ENCODE results near the gene NOL4L. TPM values are rescaled to one million over a fixed set of nuclear protein-coding genes. Genes with fewer than 3 reads are reported as not detected.
"Not testable (repeated sequence)": the region's sequence is repeated elsewhere in the genome, so short reads cannot be mapped to it uniquely, and the experiment has no call there.

NOL4L gene
- total RNA-seq, 1 donor from 2014 or later, result 13.2 TPM

DNA sequence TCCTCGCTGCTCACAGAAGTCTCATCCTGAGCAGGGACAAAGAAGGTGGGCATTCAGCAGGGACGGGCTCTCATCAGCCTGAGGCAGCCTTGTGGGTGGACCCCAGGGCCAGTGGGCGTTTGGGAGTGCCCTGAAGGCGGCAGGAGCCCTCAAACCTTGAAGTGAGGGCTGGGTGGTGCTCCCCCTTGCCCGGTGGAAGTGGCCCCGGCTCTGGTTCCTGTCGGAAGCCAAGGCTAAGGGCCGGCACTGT is 110.5 kb downstream of the NOL4L start:
- Mint-ChIP-seq H3K9me3 (no peaks in the 10 kb centered on the region), H3K4me3 (ENCODE audit: low read depth) (no peak overlapping the region), H3K4me1 (ENCODE audit: low read depth) (peaks cover 2% of the 10 kb centered on the region), H3K36me3 (ENCODE audit: low read depth) (no peaks in the 10 kb centered on the region), H3K27ac (no peak overlapping the region), H3K27me3 (ENCODE audit: low read depth) (no peaks in the 10 kb centered on the region)
- intact Hi-C loops (cut with micrococcal nuclease), result no loop called here
- no peak for DNase-seq (ENCODE audit: low spot score)

DNA sequence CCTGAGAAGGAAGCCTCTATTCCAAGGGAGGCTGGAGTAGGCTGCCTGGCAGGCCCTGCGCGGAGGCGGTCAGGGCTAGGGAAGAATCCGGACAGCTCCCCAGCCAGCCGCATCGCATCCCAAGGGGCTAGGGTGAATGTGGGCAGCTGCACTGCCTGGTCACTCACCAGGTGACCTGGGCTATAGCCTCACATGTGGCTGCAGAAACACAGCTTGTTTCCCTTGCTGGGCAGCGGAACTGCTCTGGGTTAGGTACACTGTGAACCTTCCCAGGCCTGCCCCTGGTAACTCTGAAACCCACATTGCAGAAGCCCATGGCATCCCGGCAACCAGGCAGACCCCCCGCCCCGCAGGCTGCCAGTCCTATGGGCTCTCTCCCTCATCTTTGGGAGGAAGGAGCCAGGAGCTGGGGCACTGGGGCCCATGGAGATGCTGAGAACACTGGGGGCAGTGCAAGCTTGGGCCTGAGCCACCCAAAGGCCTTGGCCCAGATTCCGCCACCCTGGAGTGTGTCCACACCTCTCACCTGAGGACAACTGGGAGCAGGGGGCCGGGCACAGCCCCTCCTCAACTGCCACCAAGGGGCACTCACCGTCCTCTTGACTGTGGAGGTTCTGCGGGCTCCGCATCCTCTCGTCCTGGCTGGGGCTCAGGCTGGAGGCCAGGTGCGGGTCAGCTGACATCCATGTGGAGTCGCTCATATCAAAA is 111.0 kb downstream of the NOL4L start:
- H3K9me3 Mint-ChIP-seq, result no peaks in the 10 kb centered on the region

DNA sequence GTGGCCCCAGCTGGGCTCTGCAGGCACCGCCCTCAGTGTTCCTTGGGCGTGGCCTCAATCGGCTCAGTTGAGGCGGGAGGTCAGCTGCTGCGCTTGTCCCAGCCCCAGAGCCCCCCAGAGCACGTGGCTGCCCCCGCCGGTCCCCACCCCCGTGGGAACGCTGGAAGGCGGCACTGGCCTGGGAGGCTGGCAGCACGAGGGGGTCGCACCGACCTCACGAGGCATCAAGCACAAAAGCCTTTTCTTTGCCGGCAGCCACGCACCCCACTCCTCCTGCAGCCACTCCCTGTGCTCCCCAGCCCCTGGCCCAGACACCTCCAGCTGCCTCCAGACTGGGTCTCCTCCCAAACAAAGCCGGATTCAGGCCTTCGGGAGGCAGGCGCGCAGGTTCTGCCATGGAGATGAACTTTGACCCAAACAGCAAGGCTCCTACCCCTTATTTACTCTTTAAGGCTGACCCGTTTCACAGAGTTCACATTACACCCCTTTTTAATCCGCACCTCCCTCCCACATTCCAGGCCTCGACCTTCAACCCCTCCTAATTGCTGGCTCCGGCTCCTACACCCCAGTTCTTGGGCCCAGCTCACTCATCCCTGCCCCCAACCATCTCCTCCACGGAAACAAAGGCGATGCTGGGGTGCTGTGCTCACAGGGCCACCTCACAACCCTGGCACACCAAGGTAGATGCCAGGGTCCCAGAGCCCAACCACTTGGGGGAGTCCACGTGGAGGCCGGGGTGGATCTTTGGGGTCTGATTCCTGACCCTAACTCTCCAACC is 111.7 kb downstream of the NOL4L start:
- H3K27me3 Mint-ChIP-seq (ENCODE audit: low read depth), result no peaks in the 10 kb centered on the region
- H3K9me3 Mint-ChIP-seq, result no peaks in the 10 kb centered on the region
- peaks cover 2% of the 10 kb centered on the region for H3K4me1 Mint-ChIP-seq (ENCODE audit: low read depth)
- no peak for DNase-seq (ENCODE audit: low spot score)
- H3K27ac Mint-ChIP-seq, result no peak overlapping the region
- H3K36me3 Mint-ChIP-seq (ENCODE audit: low read depth), result no peaks in the 10 kb centered on the region
- no peak overlapping the region for H3K4me3 Mint-ChIP-seq (ENCODE audit: low read depth)
- intact Hi-C loops (cut with micrococcal nuclease), result no loop called here

More for the DNA sequence above, 111.0 kb downstream of the NOL4L start:
- no peak overlapping the region for H3K4me3 Mint-ChIP-seq (ENCODE audit: low read depth)
- no peak overlapping the region for H3K27ac Mint-ChIP-seq
- DNase-seq (ENCODE audit: low spot score), result no peak
- H3K36me3 Mint-ChIP-seq (ENCODE audit: low read depth), result no peaks in the 10 kb centered on the region
- H3K4me1 Mint-ChIP-seq (ENCODE audit: low read depth), result peaks cover 2% of the 10 kb centered on the region
- intact Hi-C loops (cut with micrococcal nuclease), result no loop called here
- no peaks in the 10 kb centered on the region for H3K27me3 Mint-ChIP-seq (ENCODE audit: low read depth)

DNA sequence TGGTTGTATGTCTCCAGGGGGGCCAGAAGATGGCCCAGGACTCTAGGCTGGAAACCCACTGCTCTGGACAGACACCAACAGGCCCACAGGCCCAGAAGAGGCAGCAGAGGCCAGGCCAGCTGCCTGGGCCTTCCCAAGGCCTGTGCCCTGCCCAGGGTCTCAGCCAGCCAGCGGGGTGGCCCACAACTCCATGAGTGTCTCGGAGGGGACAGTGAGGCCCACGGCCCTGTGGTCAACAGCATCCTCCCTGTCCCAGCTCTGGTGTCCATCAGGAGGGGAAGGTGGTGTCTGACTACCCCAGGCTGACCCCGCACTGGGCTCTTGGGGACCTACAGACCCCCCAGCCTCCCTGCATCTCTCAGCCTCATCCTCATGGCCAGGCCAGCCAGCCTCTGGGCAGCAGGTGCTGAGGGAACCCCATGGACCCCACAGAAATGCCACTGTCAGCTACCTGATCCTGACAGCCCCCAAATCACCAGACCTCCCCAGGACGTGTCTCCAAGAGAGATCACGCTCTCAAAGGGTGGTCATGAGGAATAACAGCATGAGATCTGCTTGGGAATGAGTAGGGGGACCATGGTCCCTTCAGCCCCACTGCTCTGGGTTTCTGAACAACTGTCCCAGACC is 112.4 kb downstream of the NOL4L start:
- H3K9me3 Mint-ChIP-seq, result no peaks in the 10 kb centered on the region

DNA sequence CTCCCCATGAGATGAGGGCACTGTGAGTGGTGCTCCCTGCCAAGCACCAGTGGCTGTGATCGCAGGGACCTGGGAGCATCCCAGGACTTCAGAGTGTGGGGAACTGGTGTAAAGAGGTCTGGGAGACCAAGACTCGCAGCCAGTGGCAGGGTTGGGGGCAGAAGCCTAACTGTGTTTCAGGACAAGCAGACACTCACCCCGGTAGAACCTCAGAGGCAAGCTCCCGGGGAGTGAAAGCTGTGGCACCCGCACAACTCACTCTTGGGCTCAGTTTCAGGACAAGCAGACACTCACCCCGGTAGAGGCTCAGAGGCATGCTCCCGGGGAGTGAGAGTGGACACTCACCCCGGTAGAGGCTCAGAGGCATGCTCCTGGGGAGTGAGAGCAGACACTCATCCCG is 114.2 kb downstream of the NOL4L start:
- no peak for DNase-seq (ENCODE audit: low spot score)
- intact Hi-C loops (cut with micrococcal nuclease), result no loop called here
- Mint-ChIP-seq H3K9me3 (no peaks in the 10 kb centered on the region), H3K4me1 (ENCODE audit: low read depth) (peaks cover under 1% of the 10 kb centered on the region), H3K4me3 (ENCODE audit: low read depth) (no peak overlapping the region), H3K36me3 (ENCODE audit: low read depth) (no peaks in the 10 kb centered on the region), H3K27ac (no peak overlapping the region), H3K27me3 (ENCODE audit: low read depth) (no peaks in the 10 kb centered on the region)

More for the DNA sequence above, 112.4 kb downstream of the NOL4L start:
- DNase-seq (ENCODE audit: low spot score), result no peak
- Mint-ChIP-seq H3K4me3 (ENCODE audit: low read depth) (no peak overlapping the region), H3K36me3 (ENCODE audit: low read depth) (no peaks in the 10 kb centered on the region), H3K27ac (no peak overlapping the region), H3K4me1 (ENCODE audit: low read depth) (peaks cover 2% of the 10 kb centered on the region), H3K27me3 (ENCODE audit: low read depth) (no peaks in the 10 kb centered on the region)
- intact Hi-C loops (cut with micrococcal nuclease), result no loop called here

DNA sequence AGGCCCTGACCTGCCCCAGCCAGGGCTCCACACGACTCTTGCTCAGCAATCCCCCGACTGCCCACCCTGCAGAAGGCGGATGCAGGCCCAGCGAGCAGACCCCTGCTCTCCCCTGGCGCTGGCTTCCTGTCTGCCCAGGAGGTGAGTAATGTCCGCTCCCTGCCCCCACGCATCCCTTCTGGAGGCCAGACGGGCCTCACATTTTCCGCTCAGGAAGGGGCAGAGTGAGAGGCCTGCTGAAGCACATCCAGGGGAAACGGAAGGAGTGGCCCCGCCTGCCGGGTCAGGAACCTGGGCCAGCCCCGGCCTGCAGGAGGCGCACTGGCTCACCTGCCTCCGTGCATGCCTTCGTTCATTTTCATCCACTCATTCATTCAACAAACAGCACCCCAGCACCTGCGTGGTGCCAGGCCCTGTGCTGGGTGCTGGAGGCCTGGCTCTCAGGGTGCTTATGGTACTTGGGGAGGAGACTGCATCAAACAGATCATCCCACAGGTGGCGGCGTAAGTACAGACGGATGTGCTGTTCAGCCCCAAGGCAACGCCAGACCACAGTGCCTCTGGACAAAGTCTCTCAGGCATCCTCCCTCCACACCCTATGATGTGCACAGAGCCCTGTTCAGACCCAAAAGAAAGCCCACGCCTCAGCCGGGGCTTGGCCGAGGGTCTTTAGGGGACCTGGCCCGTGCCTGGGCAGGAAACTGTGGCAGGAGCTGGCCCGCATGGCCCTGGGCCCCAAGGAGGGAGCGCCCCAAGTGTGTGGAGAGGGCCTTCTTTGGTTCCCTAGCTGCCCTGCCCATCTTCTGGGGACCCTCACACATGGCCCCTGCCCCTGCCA is 114.9 kb downstream of the NOL4L start:
- DNase-seq (ENCODE audit: low spot score), result no peak
- intact Hi-C loops (cut with micrococcal nuclease), result no loop called here
- no peaks in the 10 kb centered on the region for H3K4me1 Mint-ChIP-seq (ENCODE audit: low read depth)
- no peaks in the 10 kb centered on the region for H3K9me3 Mint-ChIP-seq
- H3K27ac Mint-ChIP-seq, result no peak overlapping the region
- H3K27me3 Mint-ChIP-seq (ENCODE audit: low read depth), result no peaks in the 10 kb centered on the region
- no peaks in the 10 kb centered on the region for H3K36me3 Mint-ChIP-seq (ENCODE audit: low read depth)
- no peak overlapping the region for H3K4me3 Mint-ChIP-seq (ENCODE audit: low read depth)

DNA sequence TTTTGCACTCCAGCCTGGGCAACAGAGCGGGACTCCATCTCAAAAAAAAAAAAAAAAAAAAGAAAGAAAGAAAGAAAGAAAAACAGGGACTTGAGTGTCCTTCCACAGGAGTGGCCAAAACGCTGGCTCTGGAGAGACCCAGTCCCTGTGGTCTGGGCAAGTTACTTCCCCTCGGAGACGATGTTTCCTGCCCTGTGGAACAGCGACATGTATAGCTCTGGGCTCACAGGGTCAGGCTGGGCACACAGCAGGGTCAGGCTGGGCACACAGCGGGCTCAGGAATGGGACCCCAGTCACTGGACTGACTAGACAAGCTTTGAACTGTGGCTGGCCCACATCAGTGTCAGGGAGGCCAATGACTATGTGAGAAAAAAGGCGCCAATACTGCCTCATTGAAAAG is 116.3 kb downstream of the NOL4L start:
- no peaks in the 10 kb centered on the region for H3K9me3 Mint-ChIP-seq
- intact Hi-C loops (cut with micrococcal nuclease), result no loop called here
- no peaks in the 10 kb centered on the region for H3K27me3 Mint-ChIP-seq (ENCODE audit: low read depth)
- DNase-seq (ENCODE audit: low spot score), result no peak
- no peak overlapping the region for H3K4me3 Mint-ChIP-seq (ENCODE audit: low read depth)
- no peaks in the 10 kb centered on the region for H3K36me3 Mint-ChIP-seq (ENCODE audit: low read depth)
- no peak overlapping the region for H3K27ac Mint-ChIP-seq
- no peaks in the 10 kb centered on the region for H3K4me1 Mint-ChIP-seq (ENCODE audit: low read depth)

DNA sequence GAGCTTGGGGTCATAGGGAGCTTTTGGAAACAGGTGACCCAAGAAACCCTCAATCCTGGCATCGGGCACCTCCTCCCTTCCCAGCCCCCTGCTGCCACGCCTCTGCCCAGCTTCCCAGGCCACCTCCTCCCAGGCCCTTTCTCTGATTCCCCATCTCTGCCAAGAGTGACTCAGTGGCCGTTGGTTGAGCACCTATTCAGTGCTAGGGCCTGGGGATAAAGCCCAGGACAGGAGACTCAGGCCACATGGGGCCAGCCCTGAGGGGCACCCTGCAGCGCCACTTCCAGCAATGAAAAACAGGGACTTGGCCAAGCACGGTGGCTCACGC is 116.9 kb downstream of the NOL4L start:
- H3K36me3 Mint-ChIP-seq (ENCODE audit: low read depth), result no peaks in the 10 kb centered on the region
- no peak overlapping the region for H3K27ac Mint-ChIP-seq
- no peaks in the 10 kb centered on the region for H3K9me3 Mint-ChIP-seq
- intact Hi-C loops (cut with micrococcal nuclease), result no loop called here
- H3K4me1 Mint-ChIP-seq (ENCODE audit: low read depth), result no peaks in the 10 kb centered on the region
- DNase-seq (ENCODE audit: low spot score), result no peak
- H3K4me3 Mint-ChIP-seq (ENCODE audit: low read depth), result no peak overlapping the region
- H3K27me3 Mint-ChIP-seq (ENCODE audit: low read depth), result no peaks in the 10 kb centered on the region

DNA sequence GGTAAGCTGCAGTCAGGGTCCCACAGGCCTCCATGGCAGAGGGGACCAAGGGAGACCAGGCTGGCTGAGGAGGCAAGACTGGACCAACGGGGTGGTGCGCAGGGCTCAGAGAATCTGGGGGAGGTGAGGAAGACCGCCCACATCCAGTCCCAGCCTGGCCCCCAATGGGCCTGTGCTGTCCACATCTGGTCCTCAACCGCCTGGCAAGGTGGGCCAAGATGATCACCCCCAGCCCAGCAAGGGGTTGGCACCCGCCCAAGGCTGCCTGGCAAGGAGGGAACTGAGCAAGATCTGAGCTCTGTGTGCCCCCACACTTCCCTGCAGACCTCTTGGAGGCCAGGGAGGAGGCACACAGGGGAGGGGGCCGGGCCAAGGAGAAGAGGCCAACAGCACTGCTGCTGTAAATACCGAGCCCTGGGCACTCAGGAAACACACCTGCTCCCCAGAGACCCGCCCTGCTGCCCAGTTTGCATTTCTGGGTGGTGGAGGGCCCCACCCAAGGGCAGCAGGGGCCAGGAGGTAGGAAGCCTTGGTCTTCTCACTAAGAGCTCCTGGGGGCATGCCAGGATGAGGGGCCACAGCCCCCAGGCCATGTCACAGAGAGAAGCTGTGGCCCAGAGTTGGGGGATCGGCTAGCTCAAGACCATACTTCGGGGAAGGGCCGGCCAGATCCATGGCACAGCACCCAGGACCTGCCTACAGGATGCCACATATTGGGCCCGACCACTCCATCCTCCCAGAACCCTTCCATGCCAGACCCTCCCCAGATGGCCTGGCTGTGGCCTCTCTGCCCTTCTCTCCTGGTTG is 117.4 kb downstream of the NOL4L start:
- Mint-ChIP-seq H3K27ac (no peak overlapping the region), H3K36me3 (ENCODE audit: low read depth) (no peaks in the 10 kb centered on the region), H3K9me3 (no peaks in the 10 kb centered on the region), H3K4me3 (ENCODE audit: low read depth) (no peak overlapping the region), H3K27me3 (ENCODE audit: low read depth) (no peaks in the 10 kb centered on the region), H3K4me1 (ENCODE audit: low read depth) (no peaks in the 10 kb centered on the region)
- DNase-seq (ENCODE audit: low spot score), result no peak
- intact Hi-C loops (cut with micrococcal nuclease), result no loop called here

DNA sequence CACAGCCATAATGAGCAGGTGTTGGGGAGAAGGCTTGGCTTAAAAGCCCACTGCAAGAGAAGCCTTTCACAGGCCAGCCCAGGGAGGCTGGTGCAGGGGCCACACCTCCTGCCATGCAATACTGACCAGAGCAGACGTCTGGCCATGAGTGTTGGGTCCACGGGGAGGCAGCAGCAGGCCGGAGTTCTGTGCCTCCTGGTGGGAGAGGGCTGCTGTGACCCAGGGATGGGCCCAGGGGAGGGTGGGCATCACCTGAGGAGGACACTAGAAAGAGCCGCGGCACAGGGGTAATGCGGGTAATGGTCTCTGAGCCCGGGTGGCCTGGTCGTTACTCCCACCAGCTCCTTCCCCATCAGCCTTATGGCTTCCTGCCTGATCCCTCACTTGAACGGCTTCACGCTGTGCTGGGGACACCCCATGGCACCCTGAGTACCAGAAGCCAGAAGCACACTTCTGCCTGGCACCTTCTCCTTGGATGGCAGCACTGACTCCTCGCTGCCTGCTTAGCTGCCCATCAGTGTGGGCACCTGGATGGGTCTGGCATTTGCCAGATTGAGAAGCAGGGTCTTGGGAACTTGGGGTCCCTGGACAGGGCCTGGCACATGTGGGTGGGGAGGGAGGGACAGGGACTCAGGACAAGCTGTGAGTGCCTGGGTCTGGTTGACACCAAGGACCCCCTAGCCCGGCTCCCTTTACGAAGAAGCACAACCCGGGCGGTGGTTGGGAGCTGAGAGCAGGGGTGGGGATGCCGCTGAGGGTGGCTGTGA is 118.2 kb downstream of the NOL4L start:
- H3K27ac Mint-ChIP-seq, result no peak overlapping the region
- no peaks in the 10 kb centered on the region for H3K9me3 Mint-ChIP-seq
- H3K36me3 Mint-ChIP-seq (ENCODE audit: low read depth), result no peaks in the 10 kb centered on the region
- H3K27me3 Mint-ChIP-seq (ENCODE audit: low read depth), result no peaks in the 10 kb centered on the region
- H3K4me3 Mint-ChIP-seq (ENCODE audit: low read depth), result no peak overlapping the region
- intact Hi-C loops (cut with micrococcal nuclease), result no loop called here
- no peak for DNase-seq (ENCODE audit: low spot score)
- no peaks in the 10 kb centered on the region for H3K4me1 Mint-ChIP-seq (ENCODE audit: low read depth)

DNA sequence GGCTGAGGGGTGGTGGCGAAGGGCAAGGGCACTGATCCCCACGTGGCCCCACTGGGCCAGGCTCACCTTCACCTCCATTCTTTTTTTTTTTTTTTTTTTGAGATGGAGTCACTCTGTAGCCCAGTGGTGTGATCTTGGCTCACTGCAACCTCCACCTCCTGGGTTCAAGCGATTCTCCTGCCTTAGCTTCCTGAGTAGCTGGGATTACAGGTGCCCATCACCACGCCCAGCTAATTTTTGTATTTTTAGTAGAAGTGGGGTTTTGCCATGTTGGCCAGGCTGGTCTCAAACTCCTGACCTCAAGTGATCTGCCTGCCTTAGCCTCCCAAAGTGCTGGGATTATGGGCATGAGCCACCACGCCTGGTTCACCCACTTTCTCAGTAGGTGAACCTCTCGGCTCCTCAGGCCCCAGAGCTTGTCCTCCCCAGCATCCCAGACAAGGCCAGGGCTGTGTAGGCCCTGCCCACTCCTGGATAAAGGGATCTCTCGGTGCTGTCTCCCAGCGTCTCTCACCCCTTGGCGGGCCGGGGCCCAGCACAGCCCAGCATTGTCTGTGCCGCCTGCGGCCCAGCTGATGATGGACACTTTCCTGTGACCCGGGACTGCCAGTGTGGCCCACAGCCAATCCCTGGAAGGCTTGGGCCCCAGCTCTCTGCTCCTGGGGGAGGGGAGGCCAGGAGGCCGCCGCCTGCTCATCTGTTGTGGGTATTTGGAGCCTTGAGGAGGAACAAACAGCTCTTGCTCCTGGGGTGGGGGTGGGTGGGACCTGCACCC is 119.0 kb downstream of the NOL4L start:
- H3K27me3 Mint-ChIP-seq (ENCODE audit: low read depth); H3K4me1 Mint-ChIP-seq (ENCODE audit: low read depth); DNase-seq (ENCODE audit: low spot score); H3K36me3 Mint-ChIP-seq (ENCODE audit: low read depth); H3K9me3 Mint-ChIP-seq; intact Hi-C loops (cut with micrococcal nuclease); H3K27ac Mint-ChIP-seq; H3K4me3 Mint-ChIP-seq (ENCODE audit: low read depth): not testable (repeated sequence)

All from activated T-helper 2 cell treated with anti-CD3 and anti-CD28 coated beads, Interferon-gamma antibody, Interleukin-2, Interleukin-4, amounts not matched to agents 10 μg/mL and 5 μg/mL and 100 μg/mL, durations not matched to agents 14 hours and 24 hours and 36 hours (primary cell).